HG03521 (cell line): ENCODE data around the gene CFAP92.

Experiments used
- ATAC-seq: cut with Tn5 transposase; IDR thresholded peaks from one replicate; pipeline ENCODE4 v1.9.1; 2021; ENCODE audit warnings: mild to moderate bottlenecking, moderate library complexity; ENCODE audit not compliant: unreplicated experiment

CFAP92 gene

GRCh38 chr3:128992926-128993460 is 883 bp downstream of the CFAP92 start:
- no peak for ATAC-seq

GRCh38 chr3:128991355-128991895 is 2.5 kb downstream of the CFAP92 start:
- ATAC-seq = no peak

DNA sequence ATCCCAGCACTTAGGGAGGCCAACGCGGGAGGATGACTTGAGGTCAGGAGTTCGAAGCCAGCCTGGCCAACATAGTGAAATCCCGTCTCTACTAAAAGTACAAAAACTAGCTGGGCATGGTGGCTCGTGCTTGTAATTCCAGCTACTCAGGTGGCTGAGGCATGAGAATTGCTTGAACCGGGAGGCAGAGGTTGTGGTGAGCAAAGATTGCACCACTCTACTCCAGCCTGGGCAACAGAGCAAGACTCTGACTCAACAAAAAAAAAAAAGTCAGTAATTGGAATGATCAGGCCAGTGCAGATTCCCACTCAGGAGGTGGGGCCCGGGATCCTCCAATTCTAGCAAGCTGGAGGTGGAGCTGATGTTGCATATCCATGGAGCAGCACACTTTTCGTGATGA is 5.6 kb downstream of the CFAP92 start:
- no peak for ATAC-seq

- ATAC-seq = no peak
Measured at GRCh38 chr3:128987302-128988100, 6.4 kb downstream of the CFAP92 start.

DNA sequence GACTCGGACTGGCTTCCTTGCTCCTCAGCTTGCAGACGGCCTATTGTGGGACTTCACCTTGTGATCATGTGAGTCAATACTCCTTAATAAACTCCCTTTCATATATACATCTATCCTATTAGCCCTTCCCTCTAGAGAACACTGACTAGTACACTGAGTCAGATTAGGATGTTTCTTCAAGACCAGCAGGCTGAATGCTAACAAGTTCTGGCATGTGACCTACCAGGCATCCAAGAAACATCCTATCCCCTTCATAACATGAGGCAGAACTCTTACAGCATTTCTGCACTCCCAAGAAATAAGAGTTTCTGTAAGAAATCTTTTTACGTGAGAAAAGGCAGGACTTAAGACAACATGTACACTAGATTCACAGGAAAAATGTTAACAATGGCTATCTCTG is 9.3 kb downstream of the CFAP92 start:
- ATAC-seq = no peak

DNA sequence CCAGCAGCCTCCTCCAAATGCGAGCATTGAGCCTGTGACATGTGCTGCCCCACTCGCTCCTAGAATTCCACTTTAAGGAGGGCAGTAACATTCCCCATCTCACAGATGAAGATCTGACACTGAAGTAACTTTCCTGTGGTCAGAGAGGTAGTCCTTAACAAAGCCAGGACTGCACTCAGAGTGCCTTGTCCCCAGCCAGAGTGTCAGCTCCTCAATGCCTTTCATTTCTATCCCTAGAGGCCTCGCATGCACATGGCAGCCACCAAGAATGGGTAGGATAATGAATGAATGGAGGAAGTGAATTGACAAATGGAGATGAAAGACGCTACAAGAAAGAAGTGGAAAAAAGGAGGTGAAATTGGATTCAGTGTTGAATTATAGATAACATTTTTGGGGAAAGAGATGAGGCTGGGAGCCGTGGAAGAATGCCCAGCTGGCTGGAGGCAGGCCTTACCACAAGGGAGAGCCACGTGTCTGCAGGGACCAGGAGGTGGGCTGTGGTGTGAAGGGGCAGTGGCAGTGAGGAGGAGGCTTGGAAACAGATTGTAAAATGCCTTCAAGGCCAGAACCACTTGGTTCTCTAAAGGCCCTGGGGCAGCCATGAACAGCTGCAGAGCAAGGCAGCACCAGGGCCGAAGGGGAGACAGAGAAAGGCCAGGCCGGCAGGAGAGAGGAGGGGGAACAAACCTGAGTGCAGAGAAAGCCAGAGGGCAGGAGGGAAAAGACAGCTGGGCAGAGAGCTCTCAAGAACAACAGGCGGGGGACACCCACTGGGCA is 10.4 kb downstream of the CFAP92 start:
- ATAC-seq = no peak

- ATAC-seq = no peak
Measured at GRCh38 chr3:128975276-128975675, 18.6 kb downstream of the CFAP92 start.

DNA sequence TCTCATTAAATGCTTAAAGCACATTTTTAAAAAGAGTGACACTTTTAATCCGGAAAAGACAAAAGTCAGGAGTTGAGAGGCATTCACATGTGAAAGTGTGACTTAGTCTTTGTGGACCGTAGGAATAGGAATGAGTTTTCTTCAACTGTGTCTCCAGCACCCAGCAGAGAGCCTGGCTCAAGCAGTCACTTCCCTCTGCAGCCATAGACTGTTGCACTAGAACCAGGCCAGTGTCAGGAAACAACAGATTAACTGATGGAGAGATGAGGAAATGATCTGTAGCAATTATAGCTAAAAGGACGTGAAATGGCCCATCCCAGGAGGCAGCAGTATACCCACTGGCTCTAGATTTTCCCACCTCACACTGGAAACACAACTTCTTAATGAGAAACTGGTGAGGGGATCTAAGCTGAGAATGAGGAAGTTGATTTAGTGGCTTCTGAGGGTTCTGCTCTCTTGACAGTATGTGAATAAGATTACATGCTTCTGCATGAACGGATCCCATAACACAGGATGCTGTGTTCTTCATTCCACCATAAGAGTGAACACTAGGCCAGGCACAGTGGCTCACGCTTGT is 19.8 kb downstream of the CFAP92 start:
- ATAC-seq = no peak

- ATAC-seq = no peak
Measured at GRCh38 chr3:128971421-128972100, 22.3 kb downstream of the CFAP92 start.

DNA sequence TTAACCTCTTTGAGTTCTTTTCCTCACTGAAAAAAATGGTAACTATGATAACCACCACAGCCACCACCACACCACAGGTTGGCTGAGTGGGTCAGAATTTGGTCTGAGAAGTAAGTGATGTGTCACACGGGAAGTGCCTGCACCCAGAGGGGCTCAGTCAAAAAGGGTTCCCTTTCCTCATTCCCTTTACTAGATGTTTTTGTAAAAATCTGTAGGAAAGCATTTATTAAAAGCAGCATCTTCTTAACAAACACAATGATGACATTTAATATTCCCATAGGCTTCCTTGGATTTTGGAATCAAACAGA is 23.2 kb downstream of the CFAP92 start:
- no peak for ATAC-seq

GRCh38 chr3:128969993-128970739 is 23.7 kb downstream of the CFAP92 start:
- no peak for ATAC-seq

- no peak for ATAC-seq
Measured at GRCh38 chr3:128967748-128968355, 26.0 kb downstream of the CFAP92 start.

- no peak for ATAC-seq
Measured at GRCh38 chr3:128965818-128966217, 28.1 kb downstream of the CFAP92 start.

GRCh38 chr3:128965280-128965679 is 28.6 kb downstream of the CFAP92 start:
- no peak for ATAC-seq

DNA sequence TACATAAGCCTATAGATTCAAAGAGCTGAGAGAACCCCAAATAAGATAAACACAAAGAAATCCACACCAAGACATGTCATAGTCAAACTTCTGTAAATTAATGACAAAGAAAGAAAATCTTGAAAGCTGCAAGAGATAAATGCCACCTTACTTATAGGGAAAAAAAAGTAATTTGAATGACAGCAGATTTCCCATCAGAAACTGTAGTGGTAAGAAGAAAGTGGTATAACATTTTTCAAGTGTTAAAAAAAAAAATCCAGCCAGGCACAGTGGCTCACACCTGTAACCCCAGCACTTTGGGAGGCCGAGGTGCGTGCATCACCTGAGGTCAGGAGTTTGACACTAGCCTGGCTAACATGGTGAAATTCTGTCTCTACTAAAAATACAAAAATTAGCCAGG is 37.4 kb downstream of the CFAP92 start:
- ATAC-seq = no peak

DNA sequence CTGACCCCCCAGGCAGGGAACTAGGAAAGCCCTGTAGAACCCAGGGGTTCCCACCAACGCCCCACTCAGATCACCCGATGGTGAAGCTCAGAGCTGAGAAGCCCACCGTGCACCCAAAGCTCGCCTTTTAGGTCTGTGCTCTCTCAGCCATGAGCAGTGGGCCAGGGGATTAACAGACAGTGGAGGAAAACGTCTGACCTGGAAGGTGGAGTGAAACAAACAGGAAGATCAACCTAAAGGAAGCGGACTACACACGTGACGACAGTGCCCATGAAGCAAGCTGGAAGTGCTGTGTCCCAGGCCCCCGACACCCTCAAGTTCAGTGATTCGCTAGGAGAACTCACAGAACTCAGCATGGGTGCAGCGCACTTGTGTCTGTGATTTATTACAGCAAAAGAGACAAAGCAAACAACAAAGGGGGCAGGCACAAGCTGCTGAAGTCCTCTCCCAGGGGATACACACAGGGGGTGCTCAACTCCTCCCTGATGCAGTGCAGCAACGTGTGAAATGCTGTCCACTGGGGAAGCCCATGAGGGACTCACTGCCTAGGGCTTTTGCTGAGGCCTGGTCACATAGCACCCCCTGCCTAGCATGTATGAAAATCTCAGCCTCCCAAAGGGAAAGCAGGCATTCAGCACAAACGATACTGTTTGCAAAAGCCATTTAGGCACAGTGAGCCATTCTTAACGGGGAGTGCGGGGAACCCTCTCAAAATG is 43.5 kb downstream of the CFAP92 start:
- ATAC-seq = no peak

DNA sequence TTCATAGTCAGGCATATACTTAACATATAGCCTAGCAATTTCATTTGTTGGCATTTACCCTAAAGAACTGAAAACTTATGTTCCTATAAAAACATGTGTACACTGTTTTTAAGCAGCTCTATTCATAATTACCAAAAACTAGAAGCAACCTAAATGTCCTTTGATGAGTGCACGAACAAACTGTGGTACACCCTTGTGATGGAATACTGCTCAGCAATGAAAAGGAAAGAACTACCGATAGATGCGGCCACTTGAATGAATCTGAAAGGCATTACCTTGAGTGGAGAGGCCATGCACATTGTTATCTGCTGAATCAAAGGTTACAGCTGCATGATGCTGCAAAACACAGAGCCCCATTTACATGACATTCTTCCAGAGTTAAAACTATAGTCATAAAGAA is 44.7 kb downstream of the CFAP92 start:
- no peak for ATAC-seq

- no peak for ATAC-seq
Measured at GRCh38 chr3:128946411-128946810, 47.5 kb downstream of the CFAP92 start.

- ATAC-seq = no peak
Measured at GRCh38 chr3:128945878-128946175, 48.0 kb downstream of the CFAP92 start.
